ENCODE results near the gene JAZF1.

Gene JAZF1

DNA sequence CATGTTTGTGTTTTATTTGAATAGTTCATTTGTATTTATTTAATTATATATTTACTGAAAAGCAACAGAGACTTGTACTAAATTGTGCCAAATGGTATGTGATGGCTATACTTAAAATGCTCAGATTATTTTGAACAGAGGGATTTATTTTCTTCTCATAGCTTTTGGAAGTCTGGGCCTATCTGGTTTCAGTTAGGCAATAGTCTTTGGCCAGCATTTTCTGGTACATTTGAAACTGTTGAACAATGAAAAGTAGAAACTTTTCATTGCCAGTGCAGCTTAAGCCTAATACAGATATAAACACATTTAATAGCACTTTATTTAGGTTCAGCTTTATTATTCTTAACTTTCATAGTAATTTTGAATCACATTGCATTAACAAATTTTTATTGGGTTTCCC, 252.6 kb downstream of the JAZF1 start:
- TF ChIP-seq FOXM1 (IDR thresholded peaks at IDR 0.05; ENCODE audit: borderline replicate concordance, low read depth) (no peak), NFIC (IDR thresholded peaks at IDR 0.05) (no peak), YY1 (IDR thresholded peaks at IDR 0.05; ENCODE audit: low read depth) (no peak), TAF1 (IDR thresholded peaks at IDR 0.05; ENCODE audit: low read depth) (no peak), TEAD4 (IDR thresholded peaks at IDR 0.05) (no peak), EP300 (IDR thresholded peaks at IDR 0.05; ENCODE audit: borderline replicate concordance) (no peak), CREB1 (IDR thresholded peaks at IDR 0.05; ENCODE audit: low read depth) (no peak), CEBPB (IDR thresholded peaks at IDR 0.05) (no peak), EGR1 (IDR thresholded peaks at IDR 0.05) (no peak), TCF12 (IDR thresholded peaks at IDR 0.05; ENCODE audit: low read depth) (no peak), RAD21 (IDR thresholded peaks at IDR 0.05; ENCODE audit: low read depth) (no peak)
- TF ChIP-seq, protein P1, sequence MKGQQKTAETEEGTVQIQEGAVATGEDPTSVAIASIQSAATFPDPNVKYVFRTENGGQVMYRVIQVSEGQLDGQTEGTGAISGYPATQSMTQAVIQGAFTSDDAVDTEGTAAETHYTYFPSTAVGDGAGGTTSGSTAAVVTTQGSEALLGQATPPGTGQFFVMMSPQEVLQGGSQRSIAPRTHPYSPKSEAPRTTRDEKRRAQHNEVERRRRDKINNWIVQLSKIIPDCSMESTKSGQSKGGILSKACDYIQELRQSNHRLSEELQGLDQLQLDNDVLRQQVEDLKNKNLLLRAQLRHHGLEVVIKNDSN (IDR thresholded peaks at IDR 0.05): no peak
- TF ChIP-seq, protein P2, sequence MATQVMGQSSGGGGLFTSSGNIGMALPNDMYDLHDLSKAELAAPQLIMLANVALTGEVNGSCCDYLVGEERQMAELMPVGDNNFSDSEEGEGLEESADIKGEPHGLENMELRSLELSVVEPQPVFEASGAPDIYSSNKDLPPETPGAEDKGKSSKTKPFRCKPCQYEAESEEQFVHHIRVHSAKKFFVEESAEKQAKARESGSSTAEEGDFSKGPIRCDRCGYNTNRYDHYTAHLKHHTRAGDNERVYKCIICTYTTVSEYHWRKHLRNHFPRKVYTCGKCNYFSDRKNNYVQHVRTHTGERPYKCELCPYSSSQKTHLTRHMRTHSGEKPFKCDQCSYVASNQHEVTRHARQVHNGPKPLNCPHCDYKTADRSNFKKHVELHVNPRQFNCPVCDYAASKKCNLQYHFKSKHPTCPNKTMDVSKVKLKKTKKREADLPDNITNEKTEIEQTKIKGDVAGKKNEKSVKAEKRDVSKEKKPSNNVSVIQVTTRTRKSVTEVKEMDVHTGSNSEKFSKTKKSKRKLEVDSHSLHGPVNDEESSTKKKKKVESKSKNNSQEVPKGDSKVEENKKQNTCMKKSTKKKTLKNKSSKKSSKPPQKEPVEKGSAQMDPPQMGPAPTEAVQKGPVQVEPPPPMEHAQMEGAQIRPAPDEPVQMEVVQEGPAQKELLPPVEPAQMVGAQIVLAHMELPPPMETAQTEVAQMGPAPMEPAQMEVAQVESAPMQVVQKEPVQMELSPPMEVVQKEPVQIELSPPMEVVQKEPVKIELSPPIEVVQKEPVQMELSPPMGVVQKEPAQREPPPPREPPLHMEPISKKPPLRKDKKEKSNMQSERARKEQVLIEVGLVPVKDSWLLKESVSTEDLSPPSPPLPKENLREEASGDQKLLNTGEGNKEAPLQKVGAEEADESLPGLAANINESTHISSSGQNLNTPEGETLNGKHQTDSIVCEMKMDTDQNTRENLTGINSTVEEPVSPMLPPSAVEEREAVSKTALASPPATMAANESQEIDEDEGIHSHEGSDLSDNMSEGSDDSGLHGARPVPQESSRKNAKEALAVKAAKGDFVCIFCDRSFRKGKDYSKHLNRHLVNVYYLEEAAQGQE (IDR thresholded peaks at IDR 0.05; ENCODE audit: low read depth): no peak

DNA sequence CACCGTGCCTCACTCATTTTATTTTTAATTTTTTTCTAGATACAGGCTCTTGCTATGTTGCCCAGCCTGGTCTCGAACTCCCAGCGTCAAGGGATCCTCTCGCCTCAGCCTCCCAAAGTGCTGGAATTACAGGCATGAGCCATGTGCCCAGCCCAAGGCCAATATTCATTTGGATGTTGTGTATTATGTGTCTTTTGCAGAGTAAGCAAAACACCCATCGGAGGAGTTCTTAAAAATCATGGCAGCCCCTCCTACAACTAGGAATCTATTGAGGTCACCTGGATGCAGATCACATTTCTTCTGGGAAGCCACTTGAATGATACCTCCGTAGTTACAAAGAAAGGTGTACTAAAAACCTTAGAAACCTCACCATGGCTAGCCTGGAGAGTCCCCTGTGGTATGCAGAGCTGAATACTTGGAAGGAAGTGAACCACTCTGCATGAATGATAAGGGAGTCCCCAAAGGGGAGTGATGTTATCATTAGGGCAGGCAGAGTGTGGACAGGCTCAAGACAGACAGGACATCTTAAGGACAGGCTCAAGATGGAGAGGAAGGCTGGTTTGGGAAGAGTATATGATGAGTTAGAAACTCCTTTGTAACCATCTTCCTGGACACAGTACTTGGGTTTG, 254.9 kb downstream of the JAZF1 start:
- no peak for TF ChIP-seq TAF1 (IDR thresholded peaks at IDR 0.05; ENCODE audit: low read depth)
- TF ChIP-seq CEBPB (IDR thresholded peaks at IDR 0.05): no peak

DNA sequence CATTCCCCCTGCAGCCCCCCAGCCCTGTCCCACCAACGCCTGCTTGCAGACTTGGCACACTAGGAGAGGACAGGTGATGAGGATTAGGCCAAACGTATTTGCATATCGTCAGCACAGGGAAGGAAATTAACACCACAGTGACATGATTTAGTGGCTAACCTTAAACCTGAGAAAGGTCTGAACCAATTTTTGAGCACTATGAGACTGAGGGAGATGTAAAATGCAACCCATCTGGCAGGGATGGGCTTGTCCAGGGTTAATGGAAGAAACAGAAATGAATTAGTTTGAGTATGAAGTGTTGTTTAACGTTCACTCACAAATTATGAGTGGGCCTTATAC, 257.0 kb downstream of the JAZF1 start:
- TF ChIP-seq FOXM1 (IDR thresholded peaks at IDR 0.05; ENCODE audit: borderline replicate concordance, low read depth) (no peak), YY1 (IDR thresholded peaks at IDR 0.05; ENCODE audit: low read depth) (no peak), NFIC (IDR thresholded peaks at IDR 0.05) (no peak), CEBPB (IDR thresholded peaks at IDR 0.05) (no peak), EP300 (IDR thresholded peaks at IDR 0.05; ENCODE audit: borderline replicate concordance) (no peak), RAD21 (IDR thresholded peaks at IDR 0.05; ENCODE audit: low read depth) (no peak), CREB1 (IDR thresholded peaks at IDR 0.05; ENCODE audit: low read depth) (no peak), TAF1 (IDR thresholded peaks at IDR 0.05; ENCODE audit: low read depth) (no peak), EGR1 (IDR thresholded peaks at IDR 0.05) (no peak), ZBTB7A (IDR thresholded peaks at IDR 0.05; ENCODE audit: low read depth) (no peak), TEAD4 (IDR thresholded peaks at IDR 0.05) (no peak), TCF12 (IDR thresholded peaks at IDR 0.05; ENCODE audit: low read depth) (no peak)
- TF ChIP-seq, protein P2 (IDR thresholded peaks at IDR 0.05; ENCODE audit: low read depth): no peak
- TF ChIP-seq, protein P3, sequence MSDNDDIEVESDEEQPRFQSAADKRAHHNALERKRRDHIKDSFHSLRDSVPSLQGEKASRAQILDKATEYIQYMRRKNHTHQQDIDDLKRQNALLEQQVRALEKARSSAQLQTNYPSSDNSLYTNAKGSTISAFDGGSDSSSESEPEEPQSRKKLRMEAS (IDR thresholded peaks at IDR 0.05): no peak
- TF ChIP-seq, protein P1 (IDR thresholded peaks at IDR 0.05): no peak

DNA sequence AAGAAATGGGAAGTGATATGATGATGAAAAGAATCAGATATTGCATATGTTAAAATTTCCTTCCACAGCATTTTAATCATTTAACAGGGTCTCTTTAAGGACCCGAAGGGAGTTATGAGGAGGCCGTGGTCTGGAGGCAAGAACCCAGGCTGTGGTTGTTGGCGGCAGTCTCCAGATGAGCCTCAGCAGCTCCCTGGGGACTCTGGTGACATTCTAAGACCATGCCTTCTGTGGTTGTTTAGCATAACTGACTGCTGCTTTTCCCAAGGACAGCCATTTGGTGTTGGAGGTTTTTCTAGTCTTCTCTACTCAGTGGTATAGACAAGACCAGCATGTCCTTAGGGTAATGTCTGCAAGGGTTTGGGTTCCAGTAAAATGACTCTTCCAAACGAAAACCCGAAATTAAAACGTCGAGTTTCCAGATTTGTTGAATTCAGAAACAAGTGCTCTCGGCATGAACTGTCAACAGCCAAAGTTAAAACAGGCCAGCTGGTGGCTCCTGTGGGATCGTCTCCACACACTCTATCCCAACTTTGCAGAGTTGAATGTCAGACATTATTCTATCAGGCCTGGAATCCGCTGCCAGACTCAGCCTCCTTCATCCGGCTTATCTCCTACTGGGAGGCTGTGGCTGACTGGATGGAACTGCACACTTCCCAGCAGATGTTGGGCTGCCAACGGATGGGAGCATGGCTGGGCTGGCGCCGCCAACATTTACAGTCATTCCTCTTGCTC, 257.5 kb downstream of the JAZF1 start:
- TF ChIP-seq TEAD4 (IDR thresholded peaks at IDR 0.05) (no peak), FOXM1 (IDR thresholded peaks at IDR 0.05; ENCODE audit: borderline replicate concordance, low read depth) (no peak), CEBPB (IDR thresholded peaks at IDR 0.05) (no peak), TAF1 (IDR thresholded peaks at IDR 0.05; ENCODE audit: low read depth) (no peak), EP300 (IDR thresholded peaks at IDR 0.05; ENCODE audit: borderline replicate concordance) (no peak), RAD21 (IDR thresholded peaks at IDR 0.05; ENCODE audit: low read depth) (no peak), YY1 (IDR thresholded peaks at IDR 0.05; ENCODE audit: low read depth) (no peak), NFIC (IDR thresholded peaks at IDR 0.05) (no peak), ZBTB7A (IDR thresholded peaks at IDR 0.05; ENCODE audit: low read depth) (no peak)
- TF ChIP-seq, protein P3 (IDR thresholded peaks at IDR 0.05): no peak
- TF ChIP-seq, protein P1 (IDR thresholded peaks at IDR 0.05): no peak
- TF ChIP-seq, protein P2 (IDR thresholded peaks at IDR 0.05; ENCODE audit: low read depth): no peak
